PC-3 (cell line): ENCODE data around the gene PRMT9.

ENCODE experiments used
- CTCF ChIP-seq: fragments of 300-600 bp; sonication (generic); conservative IDR thresholded peaks from 2 replicates; pipeline ENCODE4 v1.5.1; 2017; ENCODE audit warnings: antibody characterized with exemption, low read depth, mild to moderate bottlenecking, low read length
- EZH2 ChIP-seq: fragments of 300-600 bp; sonication (generic); IDR thresholded peaks from one replicate; pipeline ENCODE4 v1.6.1; 2017; ENCODE audit warnings: antibody characterized with exemption, mild to moderate bottlenecking, low read length; ENCODE audit not compliant: unreplicated experiment
- EZH2phosphoT487 ChIP-seq: fragments of 300-600 bp; sonication (generic); IDR thresholded peaks from 2 replicates; pipeline ENCODE4 v1.6.1; 2018; ENCODE audit warnings: mild to moderate bottlenecking, antibody characterized with exemption, low read length, borderline replicate concordance

GRCh38 chr4:147628415-147628814, 55.5 kb downstream of the PRMT9 start:
- TF ChIP-seq CTCF (no peak), EZH2phosphoT487 (no peak), EZH2 (no peak)
